Measurements from ENCODE around the gene TRHDE.

GRCh38 chr12:72468505-72468904 is 196.3 kb downstream of the TRHDE start:
- TF ChIP-seq KDM1A (IDR thresholded peaks at IDR 0.05; ENCODE audit: low read depth), result no peak
- no peak for TF ChIP-seq HES2 (IDR thresholded peaks at IDR 0.05)
- TF ChIP-seq CHD4 (IDR thresholded peaks at IDR 0.05; ENCODE audit: borderline replicate concordance), result no peak
- TF ChIP-seq RCOR1 (IDR thresholded peaks at IDR 0.05; ENCODE audit: low read depth, low read length), result no peak
- no peak for TF ChIP-seq CTCF (IDR thresholded peaks at IDR 0.05)
- TF ChIP-seq RAD21 (conservative IDR thresholded peaks at IDR 0.05 in 1 of 2, IDR thresholded peaks at IDR 0.05 in 1 of 2), result no peak
- TF ChIP-seq CHD2 (IDR thresholded peaks at IDR 0.05; ENCODE audit: low read length, partially characterized antibody), result no peak
- no peak for TF ChIP-seq HMGXB4 (CRISPR knock-in tag; IDR thresholded peaks at IDR 0.05; ENCODE audit: borderline replicate concordance)
- TF ChIP-seq REST (IDR thresholded peaks at IDR 0.05), result no peak
- TF ChIP-seq PBX3 (IDR thresholded peaks at IDR 0.05), result no peak
- TF ChIP-seq ELK1 (IDR thresholded peaks at IDR 0.05; ENCODE audit: low read depth, low read length), result no peak
- no peak for TF ChIP-seq POLR2A (IDR thresholded peaks at IDR 0.05; ENCODE audit: low read length)
- TF ChIP-seq MAFK (IDR thresholded peaks at IDR 0.05; ENCODE audit: partially characterized antibody), result no peak

All from A549 (cell line).